GM19043 (cell line): ENCODE measurements around the gene NAT9.

Source experiments
- ATAC-seq: cut with Tn5 transposase; IDR thresholded peaks from one replicate; pipeline ENCODE4 v1.9.1; 2021; ENCODE audit warnings: low read depth; ENCODE audit not compliant: unreplicated experiment

NAT9 gene

GRCh38 chr17:74782571-74782970 is 6.4 kb upstream of the NAT9 start:
- ATAC-seq = no peak

GRCh38 chr17:74780443-74781238 is 4.5 kb upstream of the NAT9 start:
- no peak for ATAC-seq

- no peak for ATAC-seq
Observed at GRCh38 chr17:74779948-74780400, 3.8 kb upstream of the NAT9 start.

GRCh38 chr17:74779501-74779900 is 3.4 kb upstream of the NAT9 start:
- no peak for ATAC-seq

- no peak for ATAC-seq
Observed at GRCh38 chr17:74778960-74779359, 2.8 kb upstream of the NAT9 start.

- ATAC-seq = no peak
Observed at GRCh38 chr17:74777901-74778515, 1.9 kb upstream of the NAT9 start.

- ATAC-seq = no peak
Observed at GRCh38 chr17:74776990-74777389, 845 bp upstream of the NAT9 start.

GRCh38 chr17:74775409-74776043 is 619 bp downstream of the NAT9 start:
- ATAC-seq = no peak

- ATAC-seq = no peak
Observed at GRCh38 chr17:74773871-74774286, 2.3 kb downstream of the NAT9 start.

- no peak for ATAC-seq
Observed at GRCh38 chr17:74773414-74773813, 2.7 kb downstream of the NAT9 start.

GRCh38 chr17:74772053-74772452 is 4.1 kb downstream of the NAT9 start:
- no peak for ATAC-seq

GRCh38 chr17:74771319-74771914 is 4.7 kb downstream of the NAT9 start:
- no peak for ATAC-seq

- ATAC-seq = no peak
Observed at GRCh38 chr17:74770498-74771318, 5.4 kb downstream of the NAT9 start.

GRCh38 chr17:74769856-74770497 is 6.2 kb downstream of the NAT9 start:
- no peak for ATAC-seq

GRCh38 chr17:74769266-74769855 is 6.8 kb downstream of the NAT9 start:
- ATAC-seq = no peak

- ATAC-seq = no peak
Observed at GRCh38 chr17:74768763-74769114, 7.4 kb downstream of the NAT9 start.

- ATAC-seq = no peak
Observed at GRCh38 chr17:74768069-74768762, 7.9 kb downstream of the NAT9 start.

GRCh38 chr17:74767111-74767516 is 9.0 kb downstream of the NAT9 start:
- no peak for ATAC-seq

GRCh38 chr17:74766413-74766812 is 9.7 kb downstream of the NAT9 start:
- no peak for ATAC-seq
